A673 (cell line): ENCODE measurements around the gene PLIN3. TPM values are rescaled to one million over a fixed set of nuclear protein-coding genes. Genes with fewer than 3 reads are reported as not detected.
"Not testable (repeated sequence)": the region's sequence is repeated elsewhere in the genome, so short reads cannot be mapped to it uniquely, and the experiment has no call there.

Source experiments
- BruUV-seq: library from RNA; stranded (reverse); fragments of 400-500 nt; replicated peaks from 2 replicates; lab custom pipeline; 2021; lab: Mats Ljungman, UMichigan
- CTCF ChIA-PET: fragments of 300-600 bp; sonication (Branson Sonifier 250); formaldehyde crosslinking; loops from one replicate; lab custom pipeline; 2022; ENCODE audit warnings: antibody characterized with exemption; lab: Charles Lee
- POLR2A ChIA-PET: fragments of 300-600 bp; sonication (Branson Sonifier 250); formaldehyde crosslinking; loops from one replicate; lab custom pipeline; 2022; ENCODE audit warnings: antibody characterized with exemption; ENCODE audit not compliant: low non-redundant PET; lab: Charles Lee
- DNase-seq: peaks from one replicate; pipeline ENCODE4 v3.0.0-alpha.2; 2015; ENCODE audit warnings: low spot score
- H3K27ac ChIP-seq: fragments of 200-600 bp; sonication (generic); 2 replicates; pipeline ENCODE4 v1.5.1; 2016; ENCODE audit warnings: mixed run types, low read depth, mild to moderate bottlenecking, mixed read lengths, antibody characterized with exemption, low read length; ENCODE audit not compliant: poor library complexity, severe bottlenecking
- H3K27me3 ChIP-seq: fragments of 200-600 bp; sonication (generic); replicated peaks from 2 replicates; pipeline ENCODE4 v1.6.1; 2017; ENCODE audit warnings: mixed run types, low read depth, mild to moderate bottlenecking, mixed read lengths, antibody characterized with exemption, low read length; ENCODE audit not compliant: insufficient read depth, poor library complexity
- H3K36me3 ChIP-seq: fragments of 200-600 bp; sonication (generic); 2 replicates; pipeline ENCODE4 v1.6.1; 2016; ENCODE audit warnings: mixed run types, mild to moderate bottlenecking, mixed read lengths, antibody characterized with exemption, low read length; ENCODE audit not compliant: insufficient read depth, poor library complexity, severe bottlenecking
- H3K4me1 ChIP-seq: fragments of 200-600 bp; sonication (generic); 2 replicates; pipeline ENCODE4 v1.6.1; 2017; ENCODE audit warnings: mixed run types, mild to moderate bottlenecking, mixed read lengths, antibody characterized with exemption, low read length; ENCODE audit not compliant: insufficient read depth, poor library complexity, severe bottlenecking
- H3K4me3 ChIP-seq: fragments of 200-600 bp; sonication (generic); 2 replicates; pipeline ENCODE4 v1.5.1; 2016; ENCODE audit warnings: low read depth, mixed run types, mild to moderate bottlenecking, mixed read lengths, low read length; ENCODE audit not compliant: poor library complexity, severe bottlenecking
- H3K9me3 ChIP-seq: fragments of 200-600 bp; sonication (generic); 2 replicates; pipeline ENCODE4 v1.6.1; 2016; ENCODE audit warnings: mixed run types, low read depth, mild to moderate bottlenecking, mixed read lengths, antibody characterized with exemption, low read length; ENCODE audit not compliant: poor library complexity, severe bottlenecking
- CTCF ChIP-seq: fragments of 300-800, 200-600 bp; sonication (generic); conservative IDR thresholded peaks from 2 replicates; pipeline ENCODE4 v1.5.1; 2017; ENCODE audit warnings: low read depth, mild to moderate bottlenecking, antibody characterized with exemption, low read length, moderate library complexity, mixed read lengths
- EZH2 ChIP-seq: fragments of 200-600 bp; sonication (generic); IDR thresholded peaks from 2 replicates; pipeline ENCODE4 v1.6.1; 2017; ENCODE audit warnings: borderline replicate concordance, low read depth, mild to moderate bottlenecking, mixed read lengths, antibody characterized with exemption, low read length; ENCODE audit not compliant: poor library complexity, severe bottlenecking
- intact Hi-C: fragments of 100-400 bp; cut with micrococcal nuclease; formaldehyde crosslinking; loops from one replicate; pipeline ENCODE4 v1.10.0; 2022; ENCODE audit not compliant: unreplicated experiment
- total RNA-seq: library from RNA; stranded (reverse); gene quantifications from 2 replicates; pipeline ENCODE4 v1.2.3, GENCODE V29; 2021

Gene PLIN3
- total RNA-seq, 1 experiment from 2014 or later = 30.6 TPM

- no peak for DNase-seq
- Histone ChIP-seq H3K27ac (no peak within 1 kb of the TSS), H3K27me3 (no peaks in the 10 kb centered on the region), H3K36me3 (no peaks in the 10 kb centered on the region), H3K9me3 (no peaks in the 10 kb centered on the region), H3K4me1 (no peaks in the 10 kb centered on the region), H3K4me3 (no peak within 1 kb of the TSS)
- no TSS peak for BruUV-seq
- POLR2A ChIA-PET = no interaction called here
- CTCF ChIA-PET = interaction anchor here (0.6 kb wide), 1 partner anchor 12 kb away, joined by 9 read pairs; no protein-coding TSS in a partner anchor
- intact Hi-C loops = no loop called here
- no peak for TF ChIP-seq CTCF
- TF ChIP-seq EZH2 = no peak
These were observed 35.3 kb upstream of the PLIN3 start, which contains the start of gene ARRDC5 for GRCh38 chr19:4902796-4903195. Gene ARRDC5 (minus strand): TSS chr19:4902896. CDS start chr19:4902825, 71 bp downstream.

DNA sequence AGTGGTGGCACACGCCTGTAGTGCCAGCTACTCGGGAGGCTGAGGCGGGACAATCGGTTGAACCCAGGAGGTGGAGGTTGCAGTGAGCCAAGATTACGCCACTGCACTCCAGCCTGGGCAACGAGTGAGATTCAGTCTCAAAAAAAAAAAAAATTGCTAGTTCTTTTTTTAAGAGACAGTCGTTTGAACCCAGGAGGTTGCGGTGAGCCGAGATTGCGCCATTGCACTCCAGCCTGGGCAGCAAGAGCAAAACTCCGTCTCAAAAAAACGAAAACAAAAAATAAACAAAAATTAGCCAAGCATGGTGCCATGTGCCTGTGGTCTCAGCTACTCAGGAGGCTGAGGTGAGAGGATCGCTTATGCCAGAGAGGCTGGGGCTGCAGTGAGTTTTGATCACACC lies 33.4 kb upstream of the PLIN3 start:
- CTCF ChIA-PET, H3K4me3 ChIP-seq: not testable (repeated sequence)

GRCh38 chr19:4897146-4897545 lies 29.7 kb upstream of the PLIN3 start:
- Histone ChIP-seq H3K27ac (no peak overlapping the region), H3K4me1 (no peaks in the 10 kb centered on the region), H3K4me3 (no peak overlapping the region), H3K9me3 (no peaks in the 10 kb centered on the region), H3K36me3 (no peaks in the 10 kb centered on the region), H3K27me3 (no peaks in the 10 kb centered on the region)
- ChIA-PET CTCF (interaction anchor here (0.7 kb wide), 1 partner anchor 11 kb away, joined by 3 read pairs; no protein-coding TSS in a partner anchor), POLR2A (no interaction called here)
- BruUV-seq = no TSS peak
- intact Hi-C loops = no loop called here
- no peak for TF ChIP-seq EZH2
- no peak for TF ChIP-seq CTCF
- DNase-seq = no peak

More for the DNA sequence above, 33.4 kb upstream of the PLIN3 start:
- H3K36me3 ChIP-seq, intact Hi-C loops, H3K27ac ChIP-seq, H3K27me3 ChIP-seq, H3K9me3 ChIP-seq, POLR2A ChIA-PET, DNase-seq, H3K4me1 ChIP-seq, BruUV-seq: not testable (repeated sequence)

DNA sequence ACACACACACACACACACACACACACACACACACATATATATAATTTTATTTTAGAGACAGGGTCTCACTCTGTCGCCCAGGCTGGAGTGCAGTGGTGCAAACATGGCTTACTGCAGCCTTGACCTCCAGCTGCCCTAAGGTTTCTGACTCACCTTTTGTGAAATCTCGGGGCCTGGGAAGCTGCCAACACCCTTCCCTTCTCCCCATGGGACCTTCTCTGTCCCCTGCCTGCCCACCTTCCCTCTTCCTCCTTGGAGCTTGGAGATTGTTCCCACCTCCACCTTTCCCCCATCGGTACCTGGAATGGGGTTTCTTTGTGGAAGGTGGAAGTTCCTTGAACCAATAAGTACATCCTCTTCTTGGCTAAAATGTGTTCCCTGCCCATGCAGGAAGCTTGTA lies 28.9 kb upstream of the PLIN3 start:
- intact Hi-C loops = no loop called here
- DNase-seq = no peak
- ChIA-PET CTCF (no interaction called here), POLR2A (no interaction called here)
- no peaks in the 10 kb centered on the region for H3K27me3 ChIP-seq
- H3K36me3 ChIP-seq = no peaks in the 10 kb centered on the region
- TF ChIP-seq EZH2 (no peak), CTCF (no peak)
- H3K27ac ChIP-seq = no peak overlapping the region
- no TSS peak for BruUV-seq
- H3K4me1 ChIP-seq = no peaks in the 10 kb centered on the region
- no peak overlapping the region for H3K4me3 ChIP-seq
- H3K9me3 ChIP-seq = no peaks in the 10 kb centered on the region

- H3K9me3 ChIP-seq, H3K4me3 ChIP-seq, CTCF ChIA-PET, H3K27me3 ChIP-seq, DNase-seq, intact Hi-C loops, H3K36me3 ChIP-seq, H3K27ac ChIP-seq, H3K4me1 ChIP-seq, BruUV-seq: not testable (repeated sequence)
- POLR2A ChIA-PET = interaction anchor here (0.6 kb wide), 1 partner anchor 22 kb away, joined by 5 read pairs; no protein-coding TSS in a partner anchor
These were observed 25.5 kb upstream of the PLIN3 start for GRCh38 chr19:4892962-4893361.
